HepG2 (cell line): ENCODE measurements around the gene SPSB2. TPM values are rescaled to one million over a fixed set of nuclear protein-coding genes. Genes with fewer than 3 reads are reported as not detected.

Experiments used
- ATF1 ChIP-seq: IDR thresholded peaks from 2 replicates; pipeline ENCODE4 v1.6.1; 2016; ENCODE audit warnings: mild to moderate bottlenecking, control low read depth
- ESRRA ChIP-seq: sonication (generic); formaldehyde crosslinking; IDR thresholded peaks from 2 replicates; pipeline ENCODE4 v1.5.1; 2020; ENCODE audit warnings: mild to moderate bottlenecking, low read depth, missing genetic modification reagents
- FLYWCH1 ChIP-seq: sonication (generic); formaldehyde crosslinking; IDR thresholded peaks from 2 replicates; pipeline ENCODE4 v1.8.1; 2023; ENCODE audit warnings: mild to moderate bottlenecking, missing genetic modification reagents
- HMGA1 ChIP-seq: sonication (generic); formaldehyde crosslinking; conservative IDR thresholded peaks from 2 replicates; pipeline ENCODE4 v1.4.0; 2020; ENCODE audit warnings: missing genetic modification reagents
- JDP2 ChIP-seq: sonication (generic); formaldehyde crosslinking; IDR thresholded peaks from 2 replicates; pipeline ENCODE4 v1.8.1; 2022; ENCODE audit warnings: missing genetic modification reagents, borderline replicate concordance
- KLF11 ChIP-seq: IDR thresholded peaks from 2 replicates; pipeline ENCODE4 v1.6.1; 2016; ENCODE audit warnings: missing compliant biosample characterization
- MAFK ChIP-seq, 2 experiments: IDR thresholded peaks in 1 of 2; conservative IDR thresholded peaks in 1 of 2; 2 replicates each; pipeline ENCODE4 v1.6.1; 2011; ENCODE audit warnings: improper control_type of control experiment in 2 of 2, low read length in 2 of 2
- SP140L ChIP-seq: sonication (generic); formaldehyde crosslinking; IDR thresholded peaks from 2 replicates; pipeline ENCODE4 v1.4.0; 2020; ENCODE audit warnings: missing genetic modification reagents, borderline replicate concordance
- ZNF17 ChIP-seq: sonication (generic); formaldehyde crosslinking; IDR thresholded peaks from 2 replicates; pipeline ENCODE4 v1.5.0; 2020; ENCODE audit warnings: mild to moderate bottlenecking, missing genetic modification reagents
- ZNF230 ChIP-seq: sonication (generic); formaldehyde crosslinking; IDR thresholded peaks from 2 replicates; pipeline ENCODE4 v1.4.0; 2020; ENCODE audit warnings: mild to moderate bottlenecking, missing genetic modification reagents
- ZNF547 ChIP-seq: sonication (generic); formaldehyde crosslinking; IDR thresholded peaks from 2 replicates; pipeline ENCODE4 v1.5.1; 2020; ENCODE audit warnings: mild to moderate bottlenecking, missing genetic modification reagents
- ZNF577 ChIP-seq: sonication (generic); formaldehyde crosslinking; IDR thresholded peaks from 2 replicates; pipeline ENCODE4 v1.4.0; 2020; ENCODE audit warnings: mild to moderate bottlenecking, low read depth, missing genetic modification reagents, borderline replicate concordance
- ZSCAN30 ChIP-seq: sonication (generic); formaldehyde crosslinking; IDR thresholded peaks from 2 replicates; pipeline ENCODE4 v1.5.0; 2020; ENCODE audit warnings: mild to moderate bottlenecking, missing genetic modification reagents
- ZSCAN9 ChIP-seq: IDR thresholded peaks from 2 replicates; pipeline ENCODE4 v1.6.1; 2016; ENCODE audit warnings: borderline replicate concordance
- polyA plus RNA-seq, 8 experiments: library from polyadenylated mRNA; depleted of rRNA in 3 of 8; stranded (reverse) in 7 of 8; unstranded in 1 of 8; fragments of >200 nt; fragmentation: Illumina TruSeq in 4 of 8; extraction: Trizol in 4 of 8; gene quantifications; 2 replicates each; pipeline versions ENCODE4 v1.2.1 to v1.2.3, GENCODE V29; 2011 to 2016; ENCODE audit warnings: low read depth in 4 of 8, missing spikeins in 1 of 8, mixed read lengths in 1 of 8; ENCODE audit not compliant: insufficient read depth in 1 of 8
- total RNA-seq, 5 experiments: library from RNA; depleted of rRNA; stranded (reverse); fragments of >200 nt; fragmentation: Illumina TruSeq; extraction: Trizol; gene quantifications; 2 replicates each; pipeline ENCODE4 v1.2.3, GENCODE V29; 2016; ENCODE audit warnings: low read depth in 1 of 5
- TF ChIP-seq, protein P1 (sequence below): sonication (generic); formaldehyde crosslinking; IDR thresholded peaks from 2 replicates; pipeline ENCODE4 v1.5.1; 2020; ENCODE audit warnings: mild to moderate bottlenecking, missing genetic modification reagents, moderate library complexity
- TF ChIP-seq, protein P2 (sequence below): sonication (generic); formaldehyde crosslinking; IDR thresholded peaks from 2 replicates; pipeline ENCODE4 v1.4.0; 2020; ENCODE audit warnings: missing genetic modification reagents
- TF ChIP-seq, protein P3 (sequence below): sonication (generic); formaldehyde crosslinking; IDR thresholded peaks from 2 replicates; pipeline ENCODE4 v1.9.0; 2022; ENCODE audit warnings: missing genetic modification reagents, mild to moderate bottlenecking, borderline replicate concordance
- TF ChIP-seq, protein P4 (sequence below): sonication (generic); formaldehyde crosslinking; IDR thresholded peaks from 2 replicates; pipeline ENCODE4 v1.5.1; 2020; ENCODE audit warnings: missing genetic modification reagents, mild to moderate bottlenecking, borderline replicate concordance
- TF ChIP-seq, protein P5 (sequence below): sonication (generic); formaldehyde crosslinking; IDR thresholded peaks from 2 replicates; pipeline ENCODE4 v1.5.1; 2020; ENCODE audit warnings: missing genetic modification reagents, mild to moderate bottlenecking, borderline replicate concordance

SPSB2 gene
- total and polyA plus RNA-seq, 2 of the 13 experiments (the other 11 are each of a cell fraction or from before 2014, with no cell fraction given): 2.0 to 6.2 TPM

DNA sequence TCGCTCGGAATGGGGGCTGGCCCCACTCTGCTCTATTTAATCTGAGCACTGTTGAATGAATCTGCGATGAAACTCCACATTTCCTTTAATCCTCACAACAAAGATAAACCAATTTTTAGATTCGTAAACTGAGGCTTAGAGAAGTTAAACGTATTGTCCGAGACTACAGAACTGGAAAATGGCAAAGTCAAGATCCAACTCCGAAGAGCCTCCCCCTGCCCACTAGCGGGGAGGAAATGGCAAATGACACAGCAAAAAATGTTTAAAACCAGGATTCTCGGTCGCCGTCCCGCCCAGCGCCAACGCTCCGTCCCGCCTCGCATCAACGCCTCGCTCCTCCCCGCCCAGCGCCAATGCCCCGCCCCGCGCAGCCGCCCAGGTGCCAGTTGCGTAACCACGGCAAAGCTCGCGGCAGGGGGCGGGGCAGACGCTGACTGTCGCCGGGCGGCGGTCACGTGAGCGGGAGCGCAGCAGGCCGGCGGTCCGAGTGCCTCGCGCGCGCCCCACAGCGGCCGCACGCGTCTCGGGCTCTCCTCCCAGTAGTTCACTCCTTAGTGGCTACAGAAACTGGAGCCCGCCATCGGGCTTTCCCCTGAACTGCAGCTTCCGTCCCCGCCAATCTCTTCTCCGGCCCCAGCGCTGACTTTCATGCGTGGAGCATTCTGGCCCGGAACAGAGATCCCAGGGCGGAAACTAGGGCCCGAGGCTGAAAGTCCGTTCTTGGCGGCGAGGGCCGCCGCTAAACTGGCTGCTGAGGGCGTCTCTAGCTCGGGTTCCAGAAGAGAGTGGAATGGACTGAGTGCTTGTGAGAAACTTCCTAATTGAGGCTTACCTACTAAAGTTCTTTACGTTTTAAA lies 17.9 kb upstream of the SPSB2 start (continued):
- TF ChIP-seq, protein P1, sequence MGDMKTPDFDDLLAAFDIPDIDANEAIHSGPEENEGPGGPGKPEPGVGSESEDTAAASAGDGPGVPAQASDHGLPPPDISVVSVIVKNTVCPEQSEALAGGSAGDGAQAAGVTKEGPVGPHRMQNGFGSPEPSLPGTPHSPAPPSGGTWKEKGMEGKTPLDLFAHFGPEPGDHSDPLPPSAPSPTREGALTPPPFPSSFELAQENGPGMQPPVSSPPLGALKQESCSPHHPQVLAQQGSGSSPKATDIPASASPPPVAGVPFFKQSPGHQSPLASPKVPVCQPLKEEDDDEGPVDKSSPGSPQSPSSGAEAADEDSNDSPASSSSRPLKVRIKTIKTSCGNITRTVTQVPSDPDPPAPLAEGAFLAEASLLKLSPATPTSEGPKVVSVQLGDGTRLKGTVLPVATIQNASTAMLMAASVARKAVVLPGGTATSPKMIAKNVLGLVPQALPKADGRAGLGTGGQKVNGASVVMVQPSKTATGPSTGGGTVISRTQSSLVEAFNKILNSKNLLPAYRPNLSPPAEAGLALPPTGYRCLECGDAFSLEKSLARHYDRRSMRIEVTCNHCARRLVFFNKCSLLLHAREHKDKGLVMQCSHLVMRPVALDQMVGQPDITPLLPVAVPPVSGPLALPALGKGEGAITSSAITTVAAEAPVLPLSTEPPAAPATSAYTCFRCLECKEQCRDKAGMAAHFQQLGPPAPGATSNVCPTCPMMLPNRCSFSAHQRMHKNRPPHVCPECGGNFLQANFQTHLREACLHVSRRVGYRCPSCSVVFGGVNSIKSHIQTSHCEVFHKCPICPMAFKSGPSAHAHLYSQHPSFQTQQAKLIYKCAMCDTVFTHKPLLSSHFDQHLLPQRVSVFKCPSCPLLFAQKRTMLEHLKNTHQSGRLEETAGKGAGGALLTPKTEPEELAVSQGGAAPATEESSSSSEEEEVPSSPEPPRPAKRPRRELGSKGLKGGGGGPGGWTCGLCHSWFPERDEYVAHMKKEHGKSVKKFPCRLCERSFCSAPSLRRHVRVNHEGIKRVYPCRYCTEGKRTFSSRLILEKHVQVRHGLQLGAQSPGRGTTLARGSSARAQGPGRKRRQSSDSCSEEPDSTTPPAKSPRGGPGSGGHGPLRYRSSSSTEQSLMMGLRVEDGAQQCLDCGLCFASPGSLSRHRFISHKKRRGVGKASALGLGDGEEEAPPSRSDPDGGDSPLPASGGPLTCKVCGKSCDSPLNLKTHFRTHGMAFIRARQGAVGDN (CRISPR knock-in tag): peak; percentile 96
- no peak for TF ChIP-seq ZNF230
- no peak for TF ChIP-seq HMGA1 (CRISPR knock-in tag)
- TF ChIP-seq ESRRA (CRISPR knock-in tag): no peak
- TF ChIP-seq ZSCAN9 (CRISPR knock-in tag): peak; percentile 42; the same call in 1 of the 2 replicates
- peak; percentile 81 for TF ChIP-seq ZNF547
- no peak for TF ChIP-seq ZNF577 (CRISPR knock-in tag)
- TF ChIP-seq, protein P2, sequence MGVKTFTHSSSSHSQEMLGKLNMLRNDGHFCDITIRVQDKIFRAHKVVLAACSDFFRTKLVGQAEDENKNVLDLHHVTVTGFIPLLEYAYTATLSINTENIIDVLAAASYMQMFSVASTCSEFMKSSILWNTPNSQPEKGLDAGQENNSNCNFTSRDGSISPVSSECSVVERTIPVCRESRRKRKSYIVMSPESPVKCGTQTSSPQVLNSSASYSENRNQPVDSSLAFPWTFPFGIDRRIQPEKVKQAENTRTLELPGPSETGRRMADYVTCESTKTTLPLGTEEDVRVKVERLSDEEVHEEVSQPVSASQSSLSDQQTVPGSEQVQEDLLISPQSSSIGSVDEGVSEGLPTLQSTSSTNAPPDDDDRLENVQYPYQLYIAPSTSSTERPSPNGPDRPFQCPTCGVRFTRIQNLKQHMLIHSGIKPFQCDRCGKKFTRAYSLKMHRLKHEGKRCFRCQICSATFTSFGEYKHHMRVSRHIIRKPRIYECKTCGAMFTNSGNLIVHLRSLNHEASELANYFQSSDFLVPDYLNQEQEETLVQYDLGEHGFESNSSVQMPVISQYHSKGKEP (CRISPR knock-in tag): no peak; the same call in 1 of the 2 replicates
- no peak for TF ChIP-seq ATF1 (CRISPR knock-in tag)
- TF ChIP-seq, protein P3, sequence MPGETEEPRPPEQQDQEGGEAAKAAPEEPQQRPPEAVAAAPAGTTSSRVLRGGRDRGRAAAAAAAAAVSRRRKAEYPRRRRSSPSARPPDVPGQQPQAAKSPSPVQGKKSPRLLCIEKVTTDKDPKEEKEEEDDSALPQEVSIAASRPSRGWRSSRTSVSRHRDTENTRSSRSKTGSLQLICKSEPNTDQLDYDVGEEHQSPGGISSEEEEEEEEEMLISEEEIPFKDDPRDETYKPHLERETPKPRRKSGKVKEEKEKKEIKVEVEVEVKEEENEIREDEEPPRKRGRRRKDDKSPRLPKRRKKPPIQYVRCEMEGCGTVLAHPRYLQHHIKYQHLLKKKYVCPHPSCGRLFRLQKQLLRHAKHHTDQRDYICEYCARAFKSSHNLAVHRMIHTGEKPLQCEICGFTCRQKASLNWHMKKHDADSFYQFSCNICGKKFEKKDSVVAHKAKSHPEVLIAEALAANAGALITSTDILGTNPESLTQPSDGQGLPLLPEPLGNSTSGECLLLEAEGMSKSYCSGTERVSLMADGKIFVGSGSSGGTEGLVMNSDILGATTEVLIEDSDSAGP (CRISPR knock-in tag): peak; percentile 96
- no peak for TF ChIP-seq JDP2 (CRISPR knock-in tag)
- TF ChIP-seq, protein P4, sequence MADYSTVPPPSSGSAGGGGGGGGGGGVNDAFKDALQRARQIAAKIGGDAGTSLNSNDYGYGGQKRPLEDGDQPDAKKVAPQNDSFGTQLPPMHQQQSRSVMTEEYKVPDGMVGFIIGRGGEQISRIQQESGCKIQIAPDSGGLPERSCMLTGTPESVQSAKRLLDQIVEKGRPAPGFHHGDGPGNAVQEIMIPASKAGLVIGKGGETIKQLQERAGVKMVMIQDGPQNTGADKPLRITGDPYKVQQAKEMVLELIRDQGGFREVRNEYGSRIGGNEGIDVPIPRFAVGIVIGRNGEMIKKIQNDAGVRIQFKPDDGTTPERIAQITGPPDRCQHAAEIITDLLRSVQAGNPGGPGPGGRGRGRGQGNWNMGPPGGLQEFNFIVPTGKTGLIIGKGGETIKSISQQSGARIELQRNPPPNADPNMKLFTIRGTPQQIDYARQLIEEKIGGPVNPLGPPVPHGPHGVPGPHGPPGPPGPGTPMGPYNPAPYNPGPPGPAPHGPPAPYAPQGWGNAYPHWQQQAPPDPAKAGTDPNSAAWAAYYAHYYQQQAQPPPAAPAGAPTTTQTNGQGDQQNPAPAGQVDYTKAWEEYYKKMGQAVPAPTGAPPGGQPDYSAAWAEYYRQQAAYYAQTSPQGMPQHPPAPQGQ (CRISPR knock-in tag): no peak
- no peak for TF ChIP-seq ZNF17 (CRISPR knock-in tag)
- TF ChIP-seq FLYWCH1: no peak
- TF ChIP-seq SP140L (CRISPR knock-in tag): 0 out of 2 replicates have a peak, but pooled peaks have one; percentile 3
- TF ChIP-seq, protein P5, sequence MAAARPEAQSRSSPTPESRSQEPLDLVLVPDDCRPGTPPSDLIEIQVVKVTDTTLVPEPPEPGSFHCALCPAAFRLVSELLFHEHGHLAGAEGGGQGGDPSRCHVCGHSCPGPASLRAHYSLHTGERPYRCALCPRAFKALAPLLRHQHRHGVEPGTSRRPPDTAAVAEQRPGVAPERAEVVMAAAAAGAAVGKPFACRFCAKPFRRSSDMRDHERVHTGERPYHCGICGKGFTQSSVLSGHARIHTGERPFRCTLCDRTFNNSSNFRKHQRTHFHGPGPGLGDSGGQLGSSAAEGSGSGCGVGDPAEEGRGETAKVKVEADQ (CRISPR knock-in tag): peak; percentile 86
- no peak for TF ChIP-seq KLF11 (CRISPR knock-in tag)
- peak; percentile 73 to 87 for TF ChIP-seq MAFK (conservative IDR thresholded peaks at IDR 0.05 in 1 of 2, IDR thresholded peaks at IDR 0.05 in 1 of 2; ENCODE audit: low read length in 2 of 2)
- TF ChIP-seq ZSCAN30 (CRISPR knock-in tag): no peak
